CD4-positive, alpha-beta T cell treated with Interleukin-12 subunit alpha and Interleukin-12 subunit beta, for 1 hour (primary cell): ENCODE data around the gene SPATA31A1.
"Not testable (repeated sequence)": the region's sequence is repeated elsewhere in the genome, so short reads cannot be mapped to it uniquely, and the experiment has no call there.

Source experiments
- DNase-seq: peaks from one replicate; pipeline ENCODE4 v3.0.0-alpha.2; 2020

The SPATA31A1 gene

GRCh38 chr9:39355369-39355768, at the start of gene SPATA31A1:
SPATA31A1 (plus strand) TSS chr9:39355669; CDS start chr9:39355731, 62 bp downstream.
- not testable (repeated sequence) for DNase-seq

GRCh38 chr9:39407261-39408204, 52.1 kb downstream of the SPATA31A1 start:
- DNase-seq, result not testable (repeated sequence)

GRCh38 chr9:39411254-39411940, 55.9 kb downstream of the SPATA31A1 start:
- DNase-seq, result not testable (repeated sequence)
